Fibroblast of pulmonary artery (primary cell): Measurements from ENCODE around the gene DLGAP4.
A peak's percentile ranks its signal among the peaks of the same experiment; 100 is the strongest.

Source experiments
- DNase-seq: peaks from one replicate; pipeline ENCODE4 v3.0.0-alpha.2; 2010; ENCODE audit warnings: low read depth
- H3K4me3 ChIP-seq: replicated peaks from 2 replicates; pipeline ENCODE4 v1.5.1; 2011; ENCODE audit warnings: low read depth, mild to moderate bottlenecking, control low read depth, low read length, moderate library complexity
- TF ChIP-seq, protein P1 (sequence below): IDR thresholded peaks from 2 replicates; pipeline ENCODE4 v1.5.1; 2011; ENCODE audit warnings: mild to moderate bottlenecking, control low read depth, low read length, inconsistent platforms; ENCODE audit errors: missing control alignments

DLGAP4 gene

DNA sequence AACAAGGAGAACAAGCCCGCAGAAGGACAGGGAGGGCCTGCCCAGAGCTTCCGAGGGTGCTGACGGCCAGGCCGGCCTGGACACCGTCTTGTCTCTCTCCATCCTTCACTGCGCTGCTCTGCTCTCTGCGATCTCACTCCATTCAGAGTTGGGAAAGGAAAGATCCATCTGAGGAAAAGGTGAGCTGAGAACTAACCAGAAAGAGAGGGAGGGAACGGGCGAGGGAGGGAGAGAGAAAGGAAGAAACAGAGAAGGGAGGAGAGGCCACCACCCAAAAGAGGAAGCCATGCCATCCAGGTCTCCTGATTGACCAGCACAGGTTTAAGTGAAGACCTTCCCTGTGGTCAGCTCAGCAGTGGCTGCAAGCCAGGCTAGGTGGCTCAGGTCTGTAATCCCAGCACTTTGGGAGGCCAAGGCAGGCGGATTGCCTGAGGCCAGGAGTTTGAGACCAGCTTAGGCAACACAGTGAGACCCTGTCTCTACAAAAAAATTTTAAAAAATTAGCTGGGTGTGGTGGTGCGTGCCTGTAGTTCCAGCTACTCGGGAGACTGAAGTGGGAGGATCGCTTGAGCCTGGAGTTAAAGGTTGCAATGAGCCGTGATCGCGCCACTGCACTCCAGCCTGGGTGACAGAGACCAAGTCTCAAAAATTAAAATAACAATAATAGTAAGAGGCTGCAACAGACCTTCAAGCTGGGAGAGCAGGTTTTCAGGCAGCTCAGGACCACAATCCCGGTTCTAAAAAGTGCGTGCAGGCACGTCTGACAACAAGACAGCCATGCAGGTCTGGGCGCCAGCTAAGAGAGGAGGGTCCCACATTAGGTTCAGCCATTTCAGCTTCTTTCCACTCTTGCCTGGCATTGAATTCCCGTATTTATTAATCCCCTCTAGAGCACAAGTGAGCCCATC is 34.2 kb upstream of the DLGAP4 start:
- no peak for DNase-seq
- TF ChIP-seq, protein P1, sequence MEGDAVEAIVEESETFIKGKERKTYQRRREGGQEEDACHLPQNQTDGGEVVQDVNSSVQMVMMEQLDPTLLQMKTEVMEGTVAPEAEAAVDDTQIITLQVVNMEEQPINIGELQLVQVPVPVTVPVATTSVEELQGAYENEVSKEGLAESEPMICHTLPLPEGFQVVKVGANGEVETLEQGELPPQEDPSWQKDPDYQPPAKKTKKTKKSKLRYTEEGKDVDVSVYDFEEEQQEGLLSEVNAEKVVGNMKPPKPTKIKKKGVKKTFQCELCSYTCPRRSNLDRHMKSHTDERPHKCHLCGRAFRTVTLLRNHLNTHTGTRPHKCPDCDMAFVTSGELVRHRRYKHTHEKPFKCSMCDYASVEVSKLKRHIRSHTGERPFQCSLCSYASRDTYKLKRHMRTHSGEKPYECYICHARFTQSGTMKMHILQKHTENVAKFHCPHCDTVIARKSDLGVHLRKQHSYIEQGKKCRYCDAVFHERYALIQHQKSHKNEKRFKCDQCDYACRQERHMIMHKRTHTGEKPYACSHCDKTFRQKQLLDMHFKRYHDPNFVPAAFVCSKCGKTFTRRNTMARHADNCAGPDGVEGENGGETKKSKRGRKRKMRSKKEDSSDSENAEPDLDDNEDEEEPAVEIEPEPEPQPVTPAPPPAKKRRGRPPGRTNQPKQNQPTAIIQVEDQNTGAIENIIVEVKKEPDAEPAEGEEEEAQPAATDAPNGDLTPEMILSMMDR: no peak
- H3K4me3 ChIP-seq: no peak overlapping the region

DNA sequence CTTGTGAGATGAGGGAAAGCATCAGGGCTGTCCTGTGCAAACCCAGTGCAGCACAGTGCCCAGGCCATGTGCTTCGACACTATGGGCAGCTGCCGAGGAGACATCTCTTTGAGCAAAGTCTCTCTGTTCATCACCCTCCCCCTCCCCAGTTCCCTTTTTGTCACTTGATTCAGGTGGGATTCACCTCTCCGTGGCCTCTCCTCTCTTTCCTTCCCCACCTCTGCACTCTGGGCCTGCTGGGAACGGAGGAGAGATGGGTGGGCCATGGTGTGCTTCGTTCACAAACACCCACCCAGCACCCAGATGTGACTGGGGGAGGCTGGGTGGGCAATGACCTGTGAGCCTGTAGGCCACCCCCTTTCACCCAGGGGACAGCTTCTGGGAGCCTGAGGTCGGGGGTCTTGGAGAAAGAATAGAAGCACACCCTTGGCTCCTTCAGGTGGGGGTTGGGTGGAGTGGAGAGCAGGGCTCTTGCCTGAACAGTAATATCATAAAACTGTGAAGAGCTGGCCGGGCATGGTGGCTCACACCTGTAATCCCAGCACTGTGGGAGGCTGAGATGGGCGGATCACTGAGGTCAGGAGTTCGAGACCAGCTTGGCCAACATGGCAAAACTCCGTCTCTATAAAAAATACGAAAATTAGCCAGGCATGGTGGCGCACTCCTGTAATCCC is 33.5 kb upstream of the DLGAP4 start:
- TF ChIP-seq, protein P1: no peak
- H3K4me3 ChIP-seq: no peak overlapping the region
- DNase-seq: no peak

DNA sequence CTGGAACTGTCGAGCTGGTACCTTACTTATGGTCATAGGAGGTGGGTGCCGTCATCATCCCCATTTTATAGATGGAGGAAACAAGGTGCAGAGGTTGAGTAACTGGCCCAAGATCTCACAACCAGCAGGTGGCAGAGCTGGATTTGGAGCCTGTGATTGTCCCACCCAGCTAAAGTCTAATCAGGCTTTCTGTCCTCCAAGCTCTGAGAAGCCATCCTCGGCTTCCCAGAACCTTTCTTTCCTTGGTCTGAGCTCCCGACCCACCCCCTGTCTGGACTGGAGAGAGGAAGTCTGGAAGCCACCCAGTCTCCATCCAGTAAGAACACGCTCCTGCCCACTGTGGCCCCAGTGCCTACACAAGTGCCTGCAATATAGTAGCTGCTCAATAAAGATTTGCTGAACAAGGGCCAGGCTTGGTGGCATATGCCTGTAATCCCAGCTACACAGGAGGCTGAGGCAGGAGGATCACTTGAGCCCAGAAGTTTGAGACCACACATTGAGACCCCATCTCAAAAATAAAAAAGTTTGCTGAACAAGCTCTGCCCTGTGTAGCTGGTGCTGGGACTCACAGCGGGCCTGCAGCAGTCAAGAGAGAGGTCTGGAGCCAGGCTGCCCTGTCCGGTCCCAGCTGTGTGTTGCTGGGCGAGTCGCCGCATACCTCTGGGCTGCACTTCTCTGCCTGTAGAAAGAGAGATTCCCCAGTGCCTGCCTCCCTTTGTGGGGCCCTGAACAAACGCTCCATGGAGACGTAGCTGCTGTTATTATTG is 32.5 kb upstream of the DLGAP4 start:
- TF ChIP-seq, protein P1: peak; percentile 39
- DNase-seq: peak; percentile 28
- H3K4me3 ChIP-seq: no peak overlapping the region

DNA sequence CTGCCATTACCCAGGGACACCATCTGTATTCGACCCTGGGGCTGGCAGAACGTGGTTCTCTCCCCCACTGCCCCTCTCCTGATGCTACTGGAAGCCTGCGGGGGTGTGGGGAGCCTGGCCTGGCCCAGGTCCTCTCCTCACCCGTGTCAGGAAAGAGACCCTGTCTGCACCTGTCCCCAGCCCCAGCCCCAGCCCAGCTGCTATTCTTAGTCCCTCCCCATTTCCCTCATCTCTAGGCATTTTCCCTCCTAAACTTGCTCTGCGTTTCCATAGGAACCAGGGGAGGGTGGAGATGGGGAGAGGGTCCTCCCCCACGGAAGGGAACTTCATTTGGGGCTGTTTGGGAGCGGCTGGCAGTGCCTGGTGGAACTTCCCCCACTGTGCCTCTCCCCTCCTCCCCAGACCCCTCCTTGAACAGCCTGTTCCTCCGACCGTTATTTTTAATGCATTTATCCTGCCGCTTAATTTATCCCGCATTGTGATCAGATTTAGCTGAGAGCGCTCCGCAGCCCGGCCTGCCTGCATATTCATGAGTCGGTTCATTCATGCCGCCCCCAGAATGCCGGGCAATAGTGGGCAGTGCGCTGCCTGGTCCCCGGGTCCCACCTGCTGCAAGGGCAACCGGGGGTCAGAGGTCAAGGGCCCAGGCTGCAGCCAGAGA is 31.8 kb upstream of the DLGAP4 start:
- no peak overlapping the region for H3K4me3 ChIP-seq
- no peak for DNase-seq
- TF ChIP-seq, protein P1: no peak

DNA sequence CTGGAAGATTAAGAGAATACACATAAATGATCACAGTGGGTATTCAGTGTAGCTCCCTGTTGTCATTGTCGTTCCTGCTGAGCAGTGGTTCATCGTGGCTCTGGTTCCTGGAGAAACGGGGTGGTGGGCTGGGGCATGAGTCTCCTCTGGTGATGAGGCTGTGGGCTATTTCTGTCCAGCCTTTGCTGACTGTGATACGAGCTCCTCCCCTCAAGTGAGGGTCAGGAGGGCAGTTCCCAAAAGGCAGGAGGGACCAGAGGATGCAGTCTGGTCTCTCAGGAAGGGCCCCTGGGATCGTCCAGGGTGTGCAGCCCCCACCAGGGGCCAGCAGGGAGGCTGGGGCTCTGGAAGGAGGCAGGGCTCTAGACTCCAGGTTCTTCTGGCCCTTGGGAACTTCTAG is 31.1 kb upstream of the DLGAP4 start:
- no peak overlapping the region for H3K4me3 ChIP-seq
- TF ChIP-seq, protein P1: no peak
- no peak for DNase-seq

DNA sequence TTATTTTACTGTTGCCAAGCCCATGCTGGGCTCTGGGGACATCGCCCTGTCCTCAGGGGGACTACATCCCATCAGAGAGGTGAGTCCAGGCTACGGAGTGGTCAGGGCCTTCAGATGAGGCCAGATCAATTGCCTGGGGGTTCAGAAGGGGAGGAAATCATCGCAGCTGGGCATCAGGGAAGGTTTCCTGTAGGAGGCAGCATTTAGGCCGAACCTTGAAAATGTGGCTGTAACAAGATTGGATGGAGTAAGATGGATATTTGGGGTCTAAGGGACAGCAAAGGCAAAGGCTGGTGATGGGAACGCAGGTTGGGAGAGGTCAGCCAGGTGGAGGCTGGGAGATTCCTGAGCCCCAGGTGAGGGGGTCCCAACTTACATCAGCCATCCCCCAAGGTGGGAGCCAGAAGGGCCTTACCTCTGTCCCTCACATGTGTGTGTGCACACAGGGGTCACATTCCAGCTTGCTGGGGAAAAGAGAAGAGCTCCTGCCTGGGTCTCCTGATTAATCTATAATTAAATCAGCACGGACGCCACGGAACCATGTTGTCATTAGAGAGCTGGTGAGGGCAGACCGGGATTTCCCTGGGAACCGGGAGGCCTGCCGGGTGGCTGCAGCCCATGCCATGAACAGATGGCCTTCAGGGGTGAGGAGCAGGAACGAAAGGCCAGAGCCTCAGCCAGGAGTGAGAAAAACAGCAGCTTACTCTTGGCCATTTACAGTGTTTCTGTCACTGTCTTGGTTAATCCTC is 30.5 kb upstream of the DLGAP4 start:
- no peak for DNase-seq
- TF ChIP-seq, protein P1: no peak
- no peak overlapping the region for H3K4me3 ChIP-seq
